GM12878 (cell line): Measurements from ENCODE around the gene HAND2. TPM values are rescaled to one million over a fixed set of nuclear protein-coding genes. Genes with fewer than 3 reads are reported as not detected.

Experiments
- ATAC-seq: fragments of 200-7000 bp; cut with Tn5 transposase; 3 replicates; pipeline ENCODE4 v1.9.1; 2020; ENCODE audit warnings: mild to moderate bottlenecking, moderate library complexity
- BruUV-seq: library from RNA; stranded (reverse); fragments of 400-500 nt; replicated peaks from 2 replicates; lab custom pipeline; 2021; lab: Mats Ljungman, UMichigan
- CTCF ChIA-PET: fragments of 300-600 bp; sonication (Branson Sonifier 250); formaldehyde crosslinking; extraction: SDS; loops from one replicate; lab custom pipeline; 2021; ENCODE audit warnings: inconsistent platforms; lab: Yijun Ruan, JAX
- POLR2A ChIA-PET: fragments of 350-600 bp; formaldehyde crosslinking; extraction: SDS; loops from one replicate; lab custom pipeline; 2021; ENCODE audit warnings: inconsistent platforms; lab: Charles Lee
- RAD21 ChIA-PET: fragments of 300-600 bp; sonication (Branson Sonifier 250); formaldehyde crosslinking; loops from one replicate; lab custom pipeline; 2023; ENCODE audit warnings: antibody characterized with exemption; ENCODE audit not compliant: unreplicated experiment; lab: Charles Lee
- SMC1A ChIA-PET: fragments of 300-600 bp; sonication (Branson Sonifier 250); formaldehyde crosslinking; loops from one replicate; lab custom pipeline; 2023; ENCODE audit not compliant: unreplicated experiment, uncharacterized antibody; lab: Charles Lee
- DNase-seq: peaks from one replicate; pipeline ENCODE4 v3.0.0-alpha.2; 2011; ENCODE audit warnings: low read depth, low spot score
- FAIRE-seq: peaks from 3 replicates; lab custom pipeline; 2011; peaks lifted over from hg19 to GRCh38; lab: Jason Lieb, UNC
- H2AFZ ChIP-seq: 2 replicates; pipeline ENCODE4 v1.6.0; 2011; ENCODE audit warnings: low read depth, low read length, control low read depth; ENCODE audit not compliant: control insufficient read depth
- H3K27ac ChIP-seq: 2 replicates; pipeline ENCODE4 v1.5.1; 2011; ENCODE audit warnings: control low read depth; ENCODE audit not compliant: control insufficient read depth, insufficient read depth
- H3K27me3 ChIP-seq, 2 experiments: replicated peaks in 1 of 2; 2 replicates each; pipeline versions ENCODE4 v1.6.0 to v1.6.1; 2011; ENCODE audit warnings: low read length in 1 of 2; ENCODE audit not compliant: control insufficient read depth in 2 of 2, insufficient read depth in 2 of 2
- H3K36me3 ChIP-seq, 2 experiments: 2 replicates each; pipeline ENCODE4 v1.5.1; 2011; ENCODE audit warnings: low read length in 1 of 2; ENCODE audit not compliant: control insufficient read depth in 2 of 2, insufficient read depth in 2 of 2
- H3K4me1 ChIP-seq: 2 replicates; pipeline ENCODE4 v1.6.1; 2011; ENCODE audit warnings: mild to moderate bottlenecking, low read length, moderate library complexity, mixed read lengths; ENCODE audit not compliant: control insufficient read depth, insufficient read depth
- H3K4me2 ChIP-seq: 2 replicates; pipeline ENCODE4 v1.6.0; 2011; ENCODE audit warnings: control low read depth; ENCODE audit not compliant: control insufficient read depth, insufficient read depth
- H3K4me3 ChIP-seq: fragments of 200-600 bp; sonication (generic); 2 replicates; pipeline ENCODE4 v1.5.1; 2016
- H3K79me2 ChIP-seq: 2 replicates; pipeline ENCODE4 v1.6.0; 2011; ENCODE audit warnings: low read length; ENCODE audit not compliant: control insufficient read depth, insufficient read depth
- H3K9ac ChIP-seq: 2 replicates; pipeline ENCODE4 v1.8.0; 2011; ENCODE audit warnings: low read length, control low read depth, mixed read lengths; ENCODE audit not compliant: control insufficient read depth, insufficient read depth
- H3K9me3 ChIP-seq: replicated peaks from 3 replicates; pipeline ENCODE4 v1.5.1; 2011; ENCODE audit warnings: mild to moderate bottlenecking, low read length; ENCODE audit not compliant: control insufficient read depth, insufficient read depth
- H4K20me1 ChIP-seq: 2 replicates; pipeline ENCODE4 v1.6.0; 2011; ENCODE audit not compliant: control insufficient read depth, insufficient read depth
- CREB1 ChIP-seq: IDR thresholded peaks from 2 replicates; pipeline ENCODE4 v1.6.1; 2012; ENCODE audit warnings: low read depth, mild to moderate bottlenecking, inconsistent platforms
- DPF2 ChIP-seq: fragments of 450-650 bp; IDR thresholded peaks from 2 replicates; pipeline ENCODE4 v1.6.1; 2017; ENCODE audit warnings: mild to moderate bottlenecking
- MEF2B ChIP-seq: fragments of 450-650 bp; IDR thresholded peaks from 2 replicates; pipeline ENCODE4 v1.6.1; 2018; ENCODE audit warnings: mild to moderate bottlenecking, moderate library complexity; ENCODE audit not compliant: partially characterized antibody, poor library complexity, severe bottlenecking
- MTA3 ChIP-seq: IDR thresholded peaks from 2 replicates; pipeline ENCODE4 v1.6.1; 2012; ENCODE audit warnings: low read length, inconsistent platforms, borderline replicate concordance
- NR2C2 ChIP-seq: IDR thresholded peaks from 2 replicates; pipeline ENCODE4 v1.6.1; 2011; ENCODE audit warnings: borderline replicate concordance, low read depth; ENCODE audit not compliant: control insufficient read depth, insufficient read length
- RELA ChIP-seq: fragments of 450-650 bp; IDR thresholded peaks from 2 replicates; pipeline ENCODE4 v1.8.0; 2014; ENCODE audit warnings: borderline replicate concordance; ENCODE audit not compliant: partially characterized antibody
- SREBF2 ChIP-seq: IDR thresholded peaks from 2 replicates; pipeline ENCODE4 v1.6.1; 2012; ENCODE audit warnings: mild to moderate bottlenecking, low read length
- TARDBP ChIP-seq: IDR thresholded peaks from 2 replicates; pipeline ENCODE4 v1.6.1; 2016; ENCODE audit warnings: borderline replicate concordance
- ZNF384 ChIP-seq: IDR thresholded peaks from 2 replicates; pipeline ENCODE4 v1.6.1; 2012; ENCODE audit warnings: low read depth, mild to moderate bottlenecking, low read length, improper control_type of control experiment, borderline replicate concordance
- WGBS: methylation state at CpG from one replicate; pipeline ENCODE4 v1.1.6; 2016; ENCODE audit warnings: low lambda C conversion rate; ENCODE audit not compliant: insufficient replicate concordance, insufficient coverage; ENCODE audit errors: missing lambda C conversion rate; 5-methylcytosine and 5-hydroxymethylcytosine counted together
- in situ Hi-C: fragments of 300-500 bp; cut with MboI; formaldehyde crosslinking; loops from 9 replicates; pipeline ENCODE4 v1.14.3; 2018; ENCODE audit warnings: mixed read lengths
- intact Hi-C: fragments of 100-400 bp; cut with micrococcal nuclease; formaldehyde crosslinking; loops from one replicate; pipeline ENCODE4 v1.14.2; 2022; ENCODE audit not compliant: unreplicated experiment
- polyA plus RNA-seq, 11 experiments: library from polyadenylated mRNA; depleted of rRNA in 4 of 11; unstranded in 6 of 11; stranded (reverse) in 5 of 11; fragments of >200 nt; fragmentation: Nextera tagmentation in 4 of 11; fragmentation: Illumina TruSeq in 1 of 11; extraction: Ambion mirVana in 4 of 11; extraction: Trizol in 1 of 11; gene quantifications; 1 replicate in 1 of 11; 2 replicates in 10 of 11; pipeline versions ENCODE4 v1.2.1 to v1.2.3, GENCODE V29; 2011 to 2016; ENCODE audit warnings: inconsistent platforms in 2 of 11, missing spikeins in 2 of 11, low read depth in 1 of 11
- total RNA-seq, 4 experiments: library from RNA; depleted of rRNA in 3 of 4; stranded (reverse); fragments of >200 nt in 3 of 4; fragmentation: Illumina TruSeq in 1 of 4; extraction: Trizol in 1 of 4; gene quantifications; 2 replicates each; pipeline versions ENCODE4 v1.2.1 to v1.2.3, GENCODE V29; 2013 to 2021
- TF ChIP-seq, protein P1 (sequence below): fragments of 450-650 bp; formaldehyde crosslinking; IDR thresholded peaks from 2 replicates; pipeline ENCODE4 v1.5.0; 2022; ENCODE audit warnings: mild to moderate bottlenecking, missing genetic modification characterization
- TF ChIP-seq, protein P2 (sequence below): fragments of 450-650 bp; formaldehyde crosslinking; IDR thresholded peaks from 2 replicates; pipeline ENCODE4 v1.4.0; 2020; ENCODE audit warnings: mild to moderate bottlenecking, moderate library complexity

The HAND2 gene
- total and polyA plus RNA-seq, 10 of the 15 experiments (the other 5 are each of a cell fraction or from before 2014, with no cell fraction given), result 0.09 TPM; not detected in 9

GRCh38 chr4:173521467-173522159 lies 8.4 kb downstream of the HAND2 start (continued):
- TF ChIP-seq, protein P1, sequence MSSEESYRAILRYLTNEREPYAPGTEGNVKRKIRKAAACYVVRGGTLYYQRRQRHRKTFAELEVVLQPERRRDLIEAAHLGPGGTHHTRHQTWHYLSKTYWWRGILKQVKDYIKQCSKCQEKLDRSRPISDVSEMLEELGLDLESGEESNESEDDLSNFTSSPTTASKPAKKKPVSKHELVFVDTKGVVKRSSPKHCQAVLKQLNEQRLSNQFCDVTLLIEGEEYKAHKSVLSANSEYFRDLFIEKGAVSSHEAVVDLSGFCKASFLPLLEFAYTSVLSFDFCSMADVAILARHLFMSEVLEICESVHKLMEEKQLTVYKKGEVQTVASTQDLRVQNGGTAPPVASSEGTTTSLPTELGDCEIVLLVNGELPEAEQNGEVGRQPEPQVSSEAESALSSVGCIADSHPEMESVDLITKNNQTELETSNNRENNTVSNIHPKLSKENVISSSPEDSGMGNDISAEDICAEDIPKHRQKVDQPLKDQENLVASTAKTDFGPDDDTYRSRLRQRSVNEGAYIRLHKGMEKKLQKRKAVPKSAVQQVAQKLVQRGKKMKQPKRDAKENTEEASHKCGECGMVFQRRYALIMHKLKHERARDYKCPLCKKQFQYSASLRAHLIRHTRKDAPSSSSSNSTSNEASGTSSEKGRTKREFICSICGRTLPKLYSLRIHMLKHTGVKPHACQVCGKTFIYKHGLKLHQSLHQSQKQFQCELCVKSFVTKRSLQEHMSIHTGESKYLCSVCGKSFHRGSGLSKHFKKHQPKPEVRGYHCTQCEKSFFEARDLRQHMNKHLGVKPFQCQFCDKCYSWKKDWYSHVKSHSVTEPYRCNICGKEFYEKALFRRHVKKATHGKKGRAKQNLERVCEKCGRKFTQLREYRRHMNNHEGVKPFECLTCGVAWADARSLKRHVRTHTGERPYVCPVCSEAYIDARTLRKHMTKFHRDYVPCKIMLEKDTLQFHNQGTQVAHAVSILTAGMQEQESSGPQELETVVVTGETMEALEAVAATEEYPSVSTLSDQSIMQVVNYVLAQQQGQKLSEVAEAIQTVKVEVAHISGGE (CRISPR knock-in tag), result no peak
- TF ChIP-seq DPF2, result no peak

- intact Hi-C loops, result no loop called here
- SMC1A ChIA-PET, result no interaction called here
- Histone ChIP-seq H3K27ac (no peak overlapping the region), H3K36me3 (no peaks in the 10 kb centered on the region), H4K20me1 (no peaks in the 10 kb centered on the region), H3K9me3 (no peaks in the 10 kb centered on the region; the same call in 2 of the 3 replicates), H3K27me3 (peaks cover 12 to 35% of the 10 kb centered on the region in 2 experiments), H3K79me2 (no peaks in the 10 kb centered on the region), H2AFZ (no peak overlapping the region), H3K9ac (no peak overlapping the region), H3K4me3 (no peak overlapping the region), H3K4me1 (no peaks in the 10 kb centered on the region), H3K4me2 (no peak overlapping the region)
- POLR2A ChIA-PET, result no interaction called here
- 40% methylated on average over 10 of the region's 10 CpGs for WGBS
- ATAC-seq (no peak), FAIRE-seq (no peak), DNase-seq (no peak)
- RAD21 ChIA-PET, result no interaction called here
- in situ Hi-C loops, result loop anchor here (25.0 kb wide), 1 partner anchor 791 kb away; no protein-coding TSS in a partner anchor
- TF ChIP-seq MEF2B (no peak), ZNF384 (no peak), RELA (no peak), NR2C2 (no peak), SREBF2 (no peak), TARDBP (no peak), CREB1 (no peak), MTA3 (no peak)
- TF ChIP-seq, protein P2, sequence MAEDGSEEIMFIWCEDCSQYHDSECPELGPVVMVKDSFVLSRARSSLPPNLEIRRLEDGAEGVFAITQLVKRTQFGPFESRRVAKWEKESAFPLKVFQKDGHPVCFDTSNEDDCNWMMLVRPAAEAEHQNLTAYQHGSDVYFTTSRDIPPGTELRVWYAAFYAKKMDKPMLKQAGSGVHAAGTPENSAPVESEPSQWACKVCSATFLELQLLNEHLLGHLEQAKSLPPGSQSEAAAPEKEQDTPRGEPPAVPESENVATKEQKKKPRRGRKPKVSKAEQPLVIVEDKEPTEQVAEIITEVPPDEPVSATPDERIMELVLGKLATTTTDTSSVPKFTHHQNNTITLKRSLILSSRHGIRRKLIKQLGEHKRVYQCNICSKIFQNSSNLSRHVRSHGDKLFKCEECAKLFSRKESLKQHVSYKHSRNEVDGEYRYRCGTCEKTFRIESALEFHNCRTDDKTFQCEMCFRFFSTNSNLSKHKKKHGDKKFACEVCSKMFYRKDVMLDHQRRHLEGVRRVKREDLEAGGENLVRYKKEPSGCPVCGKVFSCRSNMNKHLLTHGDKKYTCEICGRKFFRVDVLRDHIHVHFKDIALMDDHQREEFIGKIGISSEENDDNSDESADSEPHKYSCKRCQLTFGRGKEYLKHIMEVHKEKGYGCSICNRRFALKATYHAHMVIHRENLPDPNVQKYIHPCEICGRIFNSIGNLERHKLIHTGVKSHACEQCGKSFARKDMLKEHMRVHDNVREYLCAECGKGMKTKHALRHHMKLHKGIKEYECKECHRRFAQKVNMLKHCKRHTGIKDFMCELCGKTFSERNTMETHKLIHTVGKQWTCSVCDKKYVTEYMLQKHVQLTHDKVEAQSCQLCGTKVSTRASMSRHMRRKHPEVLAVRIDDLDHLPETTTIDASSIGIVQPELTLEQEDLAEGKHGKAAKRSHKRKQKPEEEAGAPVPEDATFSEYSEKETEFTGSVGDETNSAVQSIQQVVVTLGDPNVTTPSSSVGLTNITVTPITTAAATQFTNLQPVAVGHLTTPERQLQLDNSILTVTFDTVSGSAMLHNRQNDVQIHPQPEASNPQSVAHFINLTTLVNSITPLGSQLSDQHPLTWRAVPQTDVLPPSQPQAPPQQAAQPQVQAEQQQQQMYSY (CRISPR knock-in tag), result no peak
- CTCF ChIA-PET, result no interaction called here
- no TSS peak for BruUV-seq
Measured at GRCh38 chr4:173520921-173521466, 9.0 kb downstream of the HAND2 start.
